Ectodermal cell (in vitro differentiated cells): ENCODE results near the gene PRPF39.

Experiments used
- H3K27ac ChIP-seq: 2 replicates; pipeline ENCODE4 v1.7.0; 2013; ENCODE audit warnings: mild to moderate bottlenecking, low read depth, low read length; ENCODE audit not compliant: insufficient read depth, poor library complexity, severe bottlenecking
- H3K27me3 ChIP-seq: 2 replicates; pipeline ENCODE4 v1.7.0; 2013; ENCODE audit warnings: mild to moderate bottlenecking, low read length; ENCODE audit not compliant: insufficient read depth, control insufficient read depth, poor library complexity, severe bottlenecking
- H3K36me3 ChIP-seq: one replicate; pipeline ENCODE4 v1.7.0; 2013; ENCODE audit warnings: low read length; ENCODE audit not compliant: control insufficient read depth, insufficient read depth
- H3K4me1 ChIP-seq: one replicate; pipeline ENCODE4 v1.7.0; 2013; ENCODE audit warnings: low read length; ENCODE audit not compliant: control insufficient read depth, insufficient read depth
- H3K4me3 ChIP-seq: 2 replicates; pipeline ENCODE4 v1.7.0; 2013; ENCODE audit warnings: low read depth, low read length, control low read depth; ENCODE audit not compliant: insufficient read depth
- H3K9me3 ChIP-seq: 2 replicates; pipeline ENCODE4 v1.7.0; 2013; ENCODE audit warnings: mild to moderate bottlenecking, low read length, moderate library complexity; ENCODE audit not compliant: control insufficient read depth

Gene PRPF39

GRCh38 chr14:45156067-45156466, 72.2 kb downstream of the PRPF39 start:
- Histone ChIP-seq H3K27ac (no peak overlapping the region), H3K36me3 (no peaks in the 10 kb centered on the region), H3K9me3 (no peaks in the 10 kb centered on the region), H3K4me1 (no peaks in the 10 kb centered on the region), H3K27me3 (no peaks in the 10 kb centered on the region), H3K4me3 (no peak overlapping the region)
